ENCODE results near the gene SF3B4. TPM values are rescaled to one million over a fixed set of nuclear protein-coding genes. Genes with fewer than 3 reads are reported as not detected.

SF3B4 gene
- total and polyA plus RNA-seq, 2 experiments from 2014 or later: 18.1 to 75.8 TPM

DNA sequence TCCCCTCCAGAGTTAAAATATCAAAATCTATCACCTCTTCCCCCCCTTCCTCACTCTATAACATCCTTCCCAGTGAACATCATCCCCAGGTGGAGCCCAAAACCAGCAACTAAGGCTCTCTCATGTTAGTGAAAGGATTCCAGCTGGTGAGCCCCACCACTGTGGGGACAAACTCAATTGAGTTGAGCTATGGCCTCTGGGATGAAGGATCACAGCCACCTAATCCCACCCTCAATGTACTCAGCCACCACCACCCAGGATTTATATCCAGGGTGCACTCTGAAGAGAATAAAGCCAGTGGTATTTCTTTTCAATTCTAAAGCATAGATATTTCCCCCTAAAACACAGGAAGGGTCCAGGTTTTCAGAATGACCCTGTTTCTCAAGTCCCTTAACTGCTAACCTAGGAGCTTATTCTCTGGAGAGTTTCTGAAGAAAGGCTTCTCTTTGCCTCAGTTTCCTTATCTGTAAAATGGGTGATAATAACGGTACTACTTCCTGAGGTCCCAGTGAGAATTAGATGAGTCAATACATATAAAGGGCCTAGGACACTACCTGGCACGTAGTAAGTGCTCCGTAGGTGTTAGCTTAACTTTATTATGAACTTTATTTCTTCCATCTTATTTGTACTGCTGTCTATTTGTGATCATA is 43.9 kb downstream of the SF3B4 start:
- TF ChIP-seq, protein P1, sequence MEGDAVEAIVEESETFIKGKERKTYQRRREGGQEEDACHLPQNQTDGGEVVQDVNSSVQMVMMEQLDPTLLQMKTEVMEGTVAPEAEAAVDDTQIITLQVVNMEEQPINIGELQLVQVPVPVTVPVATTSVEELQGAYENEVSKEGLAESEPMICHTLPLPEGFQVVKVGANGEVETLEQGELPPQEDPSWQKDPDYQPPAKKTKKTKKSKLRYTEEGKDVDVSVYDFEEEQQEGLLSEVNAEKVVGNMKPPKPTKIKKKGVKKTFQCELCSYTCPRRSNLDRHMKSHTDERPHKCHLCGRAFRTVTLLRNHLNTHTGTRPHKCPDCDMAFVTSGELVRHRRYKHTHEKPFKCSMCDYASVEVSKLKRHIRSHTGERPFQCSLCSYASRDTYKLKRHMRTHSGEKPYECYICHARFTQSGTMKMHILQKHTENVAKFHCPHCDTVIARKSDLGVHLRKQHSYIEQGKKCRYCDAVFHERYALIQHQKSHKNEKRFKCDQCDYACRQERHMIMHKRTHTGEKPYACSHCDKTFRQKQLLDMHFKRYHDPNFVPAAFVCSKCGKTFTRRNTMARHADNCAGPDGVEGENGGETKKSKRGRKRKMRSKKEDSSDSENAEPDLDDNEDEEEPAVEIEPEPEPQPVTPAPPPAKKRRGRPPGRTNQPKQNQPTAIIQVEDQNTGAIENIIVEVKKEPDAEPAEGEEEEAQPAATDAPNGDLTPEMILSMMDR (IDR thresholded peaks at IDR 0.05; ENCODE audit: low read depth, low read length): no peak
- H3K27ac ChIP-seq: no peak overlapping the region
- no peaks in the 10 kb centered on the region for H3K36me3 ChIP-seq
- H3K27me3 ChIP-seq: no peaks in the 10 kb centered on the region
- H3K4me3 ChIP-seq: peak overlapping the region; percentile 75
- H3K9me3 ChIP-seq (ENCODE audit: low read depth): no peaks in the 10 kb centered on the region
- DNase-seq (ENCODE audit: low read depth in 1 of 2, low spot score in 1 of 2): no peak
- H3K4me1 ChIP-seq (ENCODE audit: low read depth): no peaks in the 10 kb centered on the region

DNA sequence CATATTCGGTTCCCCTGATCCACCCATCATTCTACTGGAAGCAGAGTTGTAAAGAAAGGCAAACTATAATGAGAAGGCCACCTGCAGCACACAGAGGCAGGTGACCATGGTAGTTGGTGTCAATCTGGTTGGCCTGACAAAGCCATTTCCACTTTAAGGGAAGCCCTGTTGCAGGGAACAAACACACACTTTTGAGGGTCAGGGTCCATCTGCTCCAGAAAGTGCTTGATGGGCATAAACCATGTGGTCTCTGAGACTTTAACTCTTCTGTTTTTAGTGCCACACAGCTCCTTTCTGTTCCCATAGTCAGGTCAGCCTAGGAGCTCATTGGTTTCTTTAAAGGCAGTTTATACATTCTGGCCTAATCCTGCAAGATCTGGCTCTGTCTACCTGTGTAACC is 45.7 kb downstream of the SF3B4 start:
- H3K9me3 ChIP-seq (ENCODE audit: low read depth): no peaks in the 10 kb centered on the region
- no peak overlapping the region for H3K27ac ChIP-seq
- H3K4me3 ChIP-seq: no peak overlapping the region
- TF ChIP-seq, protein P1 (IDR thresholded peaks at IDR 0.05; ENCODE audit: low read depth, low read length): no peak
- DNase-seq (ENCODE audit: low read depth in 1 of 2, low spot score in 1 of 2): no peak
- H3K36me3 ChIP-seq: no peaks in the 10 kb centered on the region
- no peaks in the 10 kb centered on the region for H3K27me3 ChIP-seq
- no peaks in the 10 kb centered on the region for H3K4me1 ChIP-seq (ENCODE audit: low read depth)

DNA sequence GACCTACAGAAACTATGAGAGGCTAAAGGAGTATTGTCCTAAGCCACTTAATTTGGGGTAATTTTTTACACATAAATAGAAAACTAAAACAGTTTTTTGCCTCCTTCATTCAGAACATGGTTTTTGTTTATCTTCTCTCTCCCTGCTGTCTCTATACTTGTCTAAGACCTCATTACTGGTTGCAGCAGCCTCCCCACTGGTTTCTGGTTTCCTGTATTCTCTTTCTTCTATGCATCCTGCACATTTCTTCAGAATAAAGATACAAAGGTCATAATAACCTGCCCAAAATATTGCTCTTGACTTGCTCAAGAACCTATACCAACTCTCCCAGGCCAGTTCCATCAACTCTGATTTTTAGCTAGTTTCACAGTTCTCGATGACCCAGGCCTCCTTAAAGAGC is 48.0 kb downstream of the SF3B4 start:
- DNase-seq (ENCODE audit: low read depth in 1 of 2, low spot score in 1 of 2): no peak
- Histone ChIP-seq H3K4me3 (no peak overlapping the region), H3K4me1 (ENCODE audit: low read depth) (no peaks in the 10 kb centered on the region), H3K9me3 (ENCODE audit: low read depth) (no peaks in the 10 kb centered on the region), H3K36me3 (no peaks in the 10 kb centered on the region), H3K27ac (no peak overlapping the region), H3K27me3 (no peaks in the 10 kb centered on the region)
- TF ChIP-seq, protein P1 (IDR thresholded peaks at IDR 0.05; ENCODE audit: low read depth, low read length): no peak

DNA sequence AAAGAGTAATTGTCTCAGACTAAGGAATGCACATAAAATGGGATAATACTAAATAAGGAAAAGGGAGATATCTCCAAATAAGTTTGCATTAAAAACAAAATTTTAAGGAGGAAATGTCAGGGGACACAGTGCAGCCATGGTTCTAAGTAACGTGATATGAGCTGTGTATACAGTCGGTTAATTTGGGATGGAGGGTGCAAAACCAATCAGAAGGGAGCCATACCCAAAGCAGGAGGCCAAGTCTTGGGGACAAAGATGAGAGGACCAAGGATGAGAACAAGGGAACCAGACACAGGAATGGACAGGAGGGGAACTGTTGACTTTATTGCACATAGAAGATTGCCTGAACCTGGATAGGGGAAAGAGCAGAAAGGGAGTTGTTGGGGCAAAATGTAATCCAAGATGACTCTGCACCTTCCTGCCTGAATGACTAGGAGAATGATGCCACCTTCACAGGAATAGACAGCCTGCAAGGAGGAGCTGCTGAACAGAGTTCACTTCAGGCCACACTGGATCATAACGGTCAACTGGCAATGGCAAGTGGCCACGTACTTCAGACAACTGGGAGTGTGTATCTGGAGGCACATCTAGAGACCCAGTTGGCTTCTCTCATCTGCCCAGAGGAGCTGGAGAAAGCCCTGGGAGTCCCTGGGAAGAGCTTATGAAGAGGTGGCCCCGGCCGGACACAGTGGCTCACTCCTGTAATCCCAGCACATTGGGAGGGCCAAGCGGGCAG is 50.2 kb downstream of the SF3B4 start:
- DNase-seq (ENCODE audit: low read depth in 1 of 2, low spot score in 1 of 2): no peak
- H3K27me3 ChIP-seq: no peaks in the 10 kb centered on the region
- H3K36me3 ChIP-seq: no peaks in the 10 kb centered on the region
- H3K9me3 ChIP-seq (ENCODE audit: low read depth): no peaks in the 10 kb centered on the region
- H3K4me1 ChIP-seq (ENCODE audit: low read depth): no peaks in the 10 kb centered on the region
- TF ChIP-seq, protein P1 (IDR thresholded peaks at IDR 0.05; ENCODE audit: low read depth, low read length): no peak
- no peak overlapping the region for H3K4me3 ChIP-seq
- H3K27ac ChIP-seq: no peak overlapping the region

Other genes starting within 250 kb of the SF3B4 start
- gene FCGR1A, start 145.1 kb downstream of the SF3B4 start, total RNA-seq: 0.30 TPM in 1 of 2 replicates, not detected in the other
- 0.12 and 0.64 TPM in 2 replicates for gene FCGR1A, start 145.1 kb downstream of the SF3B4 start, polyA plus RNA-seq
- 26.2 and 46.0 TPM in 2 replicates for gene BOLA1, start 28.2 kb downstream of the SF3B4 start, total RNA-seq
- gene BOLA1, start 28.2 kb downstream of the SF3B4 start, polyA plus RNA-seq: 32.5 and 34.0 TPM in 2 replicates
- gene SV2A, start 10.0 kb downstream of the SF3B4 start, total RNA-seq: 19.2 and 21.9 TPM in 2 replicates
- gene SV2A, start 10.0 kb downstream of the SF3B4 start, polyA plus RNA-seq: 20.0 and 23.3 TPM in 2 replicates
- gene MTMR11, start 9.1 kb upstream of the SF3B4 start, total RNA-seq: 1.0 and 1.3 TPM in 2 replicates
- gene MTMR11, start 9.1 kb upstream of the SF3B4 start, polyA plus RNA-seq: 0.56 and 2.3 TPM in 2 replicates
- 9.7 and 16.4 TPM in 2 replicates for gene OTUD7B, start 82.9 kb upstream of the SF3B4 start, total RNA-seq
- 3.1 and 5.1 TPM in 2 replicates for gene OTUD7B, start 82.9 kb upstream of the SF3B4 start, polyA plus RNA-seq
- gene VPS45, start 140.0 kb upstream of the SF3B4 start, total RNA-seq: 46.6 and 53.4 TPM in 2 replicates
- 70.4 and 71.2 TPM in 2 replicates for gene VPS45, start 140.0 kb upstream of the SF3B4 start, polyA plus RNA-seq
- 94.1 and 102 TPM in 2 replicates for gene PLEKHO1, start 222.1 kb upstream of the SF3B4 start, total RNA-seq
- gene PLEKHO1, start 222.1 kb upstream of the SF3B4 start, polyA plus RNA-seq: 143 and 149 TPM in 2 replicates